Thyroid gland (tissue), 4 donors: Measurements from ENCODE around the gene UHRF2. TPM values are rescaled to one million over a fixed set of nuclear protein-coding genes. Genes with fewer than 3 reads are reported as not detected.

Source experiments
- DNase-seq, 2 donors: peaks; one replicate each; pipeline ENCODE4 v3.0.0-alpha.2; 2019
- H3K27ac ChIP-seq, 3 donors: fragments of 200-600 bp; sonication (generic); 1 replicate in 2 of 3; 2 replicates in 1 of 3; pipeline ENCODE4 v1.5.1; 2016 to 2019; ENCODE audit warnings: mild to moderate bottlenecking in 1 of 3, moderate library complexity in 1 of 3
- H3K27me3 ChIP-seq: fragments of 200-600 bp; sonication (generic); one replicate; pipeline ENCODE4 v1.5.1; 2019
- H3K36me3 ChIP-seq, 2 donors: fragments of 200-600 bp; sonication (generic); one replicate each; pipeline ENCODE4 v1.5.1; 2016 to 2019
- H3K4me1 ChIP-seq, 2 donors: fragments of 200-600 bp; sonication (generic); one replicate each; pipeline ENCODE4 v1.5.1; 2017 to 2019
- H3K4me3 ChIP-seq, 3 donors: fragments of 200-600 bp; sonication (generic); replicated peaks in 1 of 3; 1 replicate in 2 of 3; 2 replicates in 1 of 3; pipeline ENCODE4 v1.5.1; 2016; ENCODE audit warnings: mild to moderate bottlenecking in 1 of 3
- H3K9me3 ChIP-seq: fragments of 200-600 bp; sonication (generic); one replicate; pipeline ENCODE4 v1.5.1; 2017
- CTCF ChIP-seq, 6 experiments: fragments of 200-600 bp in 3 of 6; fragments of 450-650 bp in 3 of 6; sonication (generic) in 3 of 6; IDR thresholded peaks; one replicate each; pipeline ENCODE4 v1.5.1; 2016 to 2019; ENCODE audit warnings: antibody characterized with exemption in 6 of 6, mild to moderate bottlenecking in 2 of 6, inconsistent platforms in 1 of 6, moderate library complexity in 1 of 6
- POLR2A ChIP-seq, 2 donors: fragments of 450-650 bp; IDR thresholded peaks; one replicate each; pipeline ENCODE4 v1.6.1; 2017; ENCODE audit warnings: antibody characterized with exemption in 2 of 2, mild to moderate bottlenecking in 2 of 2, moderate library complexity in 1 of 2
- WGBS, 2 donors: methylation state at CpG; one replicate each; pipeline ENCODE4 v1.1.5; 2017; 5-methylcytosine and 5-hydroxymethylcytosine counted together
- intact Hi-C: fragments of 100-400 bp; cut with DNase I; formaldehyde crosslinking; loops from one replicate; pipeline ENCODE4 v1.15.1; 2023
- total RNA-seq, 4 donors: library from RNA; depleted of rRNA; stranded (reverse); fragments of >200 nt; gene quantifications; one replicate each; pipeline ENCODE4 v1.2.3, GENCODE V29; 2016

Gene UHRF2
- total RNA-seq, 4 donors from 2014 or later: 44.4 to 103 (median 74.8) TPM

GRCh38 chr9:6383551-6384225 is 29.3 kb upstream of the UHRF2 start:
- H3K9me3 ChIP-seq: no peaks in the 10 kb centered on the region
- TF ChIP-seq POLR2A (IDR thresholded peaks at IDR 0.05): no peak
- no peak for TF ChIP-seq CTCF (IDR thresholded peaks at IDR 0.05)
- intact Hi-C loops: no loop called here
- no peak overlapping the region for H3K27ac ChIP-seq
- no peak for DNase-seq
- WGBS, 2 donors: 82 to 85% methylated on average over 7 of the region's 7 CpGs
- no peaks in the 10 kb centered on the region for H3K36me3 ChIP-seq
- no peaks in the 10 kb centered on the region for H3K27me3 ChIP-seq
- no peak overlapping the region for H3K4me3 ChIP-seq
- no peaks in the 10 kb centered on the region for H3K4me1 ChIP-seq

GRCh38 chr9:6384732-6385131 is 28.3 kb upstream of the UHRF2 start:
- intact Hi-C loops: no loop called here
- TF ChIP-seq CTCF (IDR thresholded peaks at IDR 0.05): no peak
- no peak for TF ChIP-seq POLR2A (IDR thresholded peaks at IDR 0.05)
- H3K4me3 ChIP-seq: no peak overlapping the region
- no peaks in the 10 kb centered on the region for H3K27me3 ChIP-seq
- H3K27ac ChIP-seq: no peak overlapping the region
- no peaks in the 10 kb centered on the region for H3K9me3 ChIP-seq
- no peaks in the 10 kb centered on the region for H3K4me1 ChIP-seq
- 61 to 65% methylated on average over 2 of the region's 2 CpGs for WGBS, 2 donors
- no peak for DNase-seq
- H3K36me3 ChIP-seq: no peaks in the 10 kb centered on the region

GRCh38 chr9:6399071-6399470 is 13.9 kb upstream of the UHRF2 start:
- TF ChIP-seq CTCF (IDR thresholded peaks at IDR 0.05): no peak
- TF ChIP-seq POLR2A (IDR thresholded peaks at IDR 0.05): no peak
- Histone ChIP-seq H3K27me3 (no peaks in the 10 kb centered on the region), H3K36me3 (no peaks in the 10 kb centered on the region), H3K4me1 (peaks cover 0 to 4% of the 10 kb centered on the region in 2 donors), H3K9me3 (no peaks in the 10 kb centered on the region), H3K27ac (no peak overlapping the region), H3K4me3 (no peak overlapping the region)
- 24 to 40% methylated on average over 2 of the region's 2 CpGs for WGBS, 2 donors
- peak; percentile 14 to 16 for DNase-seq
- intact Hi-C loops: no loop called here

- DNase-seq: no peak
- Histone ChIP-seq H3K4me3 (no peak overlapping the region), H3K27ac (no peak overlapping the region), H3K9me3 (no peaks in the 10 kb centered on the region), H3K27me3 (no peaks in the 10 kb centered on the region), H3K4me1 (no peaks in the 10 kb centered on the region), H3K36me3 (no peaks in the 10 kb centered on the region)
- no peak for TF ChIP-seq CTCF (IDR thresholded peaks at IDR 0.05)
- TF ChIP-seq POLR2A (IDR thresholded peaks at IDR 0.05): no peak
- intact Hi-C loops: no loop called here
Measured at GRCh38 chr9:6405371-6405770, 7.6 kb upstream of the UHRF2 start.

- no peaks in the 10 kb centered on the region for H3K36me3 ChIP-seq
- TF ChIP-seq CTCF (IDR thresholded peaks at IDR 0.05): no peak
- no peak for TF ChIP-seq POLR2A (IDR thresholded peaks at IDR 0.05)
Measured at GRCh38 chr9:6407778-6408177, 5.2 kb upstream of the UHRF2 start.

More at GRCh38 chr9:6407778-6408177, 5.2 kb upstream of the UHRF2 start:
- intact Hi-C loops: no loop called here
- WGBS, 2 donors: 74 to 79% methylated on average over 2 of the region's 2 CpGs
- H3K4me3 ChIP-seq: no peak overlapping the region
- H3K9me3 ChIP-seq: no peaks in the 10 kb centered on the region
- no peaks in the 10 kb centered on the region for H3K27me3 ChIP-seq
- no peak overlapping the region for H3K27ac ChIP-seq
- no peak for DNase-seq
- H3K4me1 ChIP-seq: no peaks in the 10 kb centered on the region
